ENCODE measurements around the gene FASTKD1. TPM values are rescaled to one million over a fixed set of nuclear protein-coding genes. Genes with fewer than 3 reads are reported as not detected.

The FASTKD1 gene
- total RNA-seq, 1 donor from 2014 or later: 27.1 TPM

- DNase-seq (no peak), ATAC-seq (ENCODE audit: low read depth) (no peak)
- Mint-ChIP-seq H3K36me3 (ENCODE audit: low read depth) (no peaks in the 10 kb centered on the region), H3K27me3 (no peaks in the 10 kb centered on the region), H3K4me1 (no peaks in the 10 kb centered on the region), H3K4me3 (no peak overlapping the region), H3K9me3 (no peaks in the 10 kb centered on the region), H3K27ac (no peak overlapping the region)
- no peak for TF ChIP-seq CTCF (IDR thresholded peaks at IDR 0.05)
- ChIA-PET POLR2A (no interaction called here), CTCF (no interaction called here)
- intact Hi-C loops (cut with micrococcal nuclease): no loop called here
Observed at GRCh38 chr2:169507698-169508097, 66.0 kb downstream of the FASTKD1 start.

- H3K4me1 Mint-ChIP-seq: no peaks in the 10 kb centered on the region
- DNase-seq (no peak), ATAC-seq (ENCODE audit: low read depth) (no peak)
- no peak overlapping the region for H3K27ac Mint-ChIP-seq
- CTCF ChIA-PET: no interaction called here
- POLR2A ChIA-PET: no interaction called here
- H3K27me3 Mint-ChIP-seq: no peaks in the 10 kb centered on the region
- no peaks in the 10 kb centered on the region for H3K9me3 Mint-ChIP-seq
- intact Hi-C loops (cut with micrococcal nuclease): no loop called here
- no peak for TF ChIP-seq CTCF (IDR thresholded peaks at IDR 0.05)
- no peak overlapping the region for H3K4me3 Mint-ChIP-seq
- H3K36me3 Mint-ChIP-seq (ENCODE audit: low read depth): no peaks in the 10 kb centered on the region
Observed at GRCh38 chr2:169504651-169505050, 69.0 kb downstream of the FASTKD1 start.

- Mint-ChIP-seq H3K4me3 (no peak overlapping the region), H3K27me3 (no peaks in the 10 kb centered on the region), H3K9me3 (no peaks in the 10 kb centered on the region), H3K27ac (no peak overlapping the region), H3K4me1 (no peaks in the 10 kb centered on the region), H3K36me3 (ENCODE audit: low read depth) (no peaks in the 10 kb centered on the region)
- intact Hi-C loops (cut with micrococcal nuclease): no loop called here
- CTCF ChIA-PET: no interaction called here
- ATAC-seq (ENCODE audit: low read depth): no peak
- POLR2A ChIA-PET: no interaction called here
- no peak for DNase-seq
- TF ChIP-seq CTCF (IDR thresholded peaks at IDR 0.05): no peak
Observed at GRCh38 chr2:169495310-169495928, 78.2 kb downstream of the FASTKD1 start.

GRCh38 chr2:169493360-169493759, 80.3 kb downstream of the FASTKD1 start:
- Mint-ChIP-seq H3K4me1 (no peaks in the 10 kb centered on the region), H3K36me3 (ENCODE audit: low read depth) (no peaks in the 10 kb centered on the region), H3K4me3 (no peak overlapping the region), H3K27me3 (no peaks in the 10 kb centered on the region), H3K27ac (no peak overlapping the region), H3K9me3 (no peaks in the 10 kb centered on the region)
- CTCF ChIA-PET: interaction anchor here (0.6 kb wide), 1 partner anchor 909 kb away, joined by 4 read pairs; no protein-coding TSS in a partner anchor
- ATAC-seq (ENCODE audit: low read depth) (no peak), DNase-seq (no peak)
- POLR2A ChIA-PET: no interaction called here
- intact Hi-C loops (cut with micrococcal nuclease): no loop called here
- no peak for TF ChIP-seq CTCF (IDR thresholded peaks at IDR 0.05)

GRCh38 chr2:169491378-169491777, 82.3 kb downstream of the FASTKD1 start:
- intact Hi-C loops (cut with micrococcal nuclease): no loop called here
- ChIA-PET CTCF (no interaction called here), POLR2A (no interaction called here)
- no peak for TF ChIP-seq CTCF (IDR thresholded peaks at IDR 0.05)
- H3K36me3 Mint-ChIP-seq (ENCODE audit: low read depth): no peaks in the 10 kb centered on the region
- ATAC-seq (ENCODE audit: low read depth) (no peak), DNase-seq (no peak)
- H3K4me1 Mint-ChIP-seq: no peaks in the 10 kb centered on the region
- no peak overlapping the region for H3K27ac Mint-ChIP-seq
- no peaks in the 10 kb centered on the region for H3K9me3 Mint-ChIP-seq
- no peak overlapping the region for H3K4me3 Mint-ChIP-seq
- H3K27me3 Mint-ChIP-seq: no peaks in the 10 kb centered on the region
